GM04504 (cell line): ENCODE data around the gene VKORC1.

Experiments
- DNase-seq: peaks from one replicate; pipeline ENCODE4 v3.0.0-alpha.2; 2012; ENCODE audit warnings: low read depth

The VKORC1 gene

GRCh38 chr16:31082368-31083045 is 12.1 kb downstream of the VKORC1 start:
- no peak for DNase-seq

DNA sequence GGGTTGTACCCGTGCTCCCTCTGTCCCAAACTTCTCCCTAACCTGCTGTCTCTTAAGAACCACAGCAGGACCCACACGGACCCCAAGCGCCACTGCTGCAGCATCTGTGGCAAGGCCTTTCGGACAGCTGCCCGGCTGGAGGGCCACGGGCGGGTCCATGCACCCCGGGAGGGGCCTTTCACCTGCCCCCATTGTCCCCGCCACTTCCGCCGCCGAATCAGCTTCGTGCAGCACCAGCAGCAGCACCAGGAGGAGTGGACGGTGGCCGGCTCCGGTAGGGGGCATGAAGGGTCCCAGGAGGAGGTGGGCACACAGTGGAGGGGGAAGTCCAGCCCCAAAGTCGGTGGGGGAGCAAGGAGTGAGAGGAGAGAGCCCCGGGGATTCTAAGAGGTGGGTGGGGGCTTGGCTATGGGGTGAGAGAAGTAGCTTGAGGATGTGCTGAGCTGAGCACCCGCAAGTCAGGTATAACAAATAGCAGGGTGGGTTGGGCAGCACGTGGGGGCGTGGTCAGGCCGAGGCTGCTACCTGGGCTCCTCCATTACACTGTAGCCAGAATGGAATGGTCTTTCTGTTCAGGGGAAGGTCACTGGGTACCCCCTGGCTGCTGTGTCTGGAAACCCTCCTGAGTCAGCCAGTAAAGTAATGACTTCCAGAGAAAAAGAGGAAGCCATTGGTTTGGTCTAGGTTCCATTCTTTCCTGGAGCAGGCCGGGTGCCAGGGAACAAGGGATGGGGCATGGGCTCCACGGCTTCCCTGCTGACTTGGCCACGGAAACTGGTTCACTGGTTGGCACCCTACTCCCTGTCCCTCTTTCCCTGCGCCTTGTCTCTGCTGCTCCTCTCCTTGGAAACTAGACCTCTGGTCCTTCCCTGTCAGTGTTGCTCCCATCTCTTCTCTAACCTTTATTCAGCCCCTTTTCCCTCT is 12.9 kb downstream of the VKORC1 start:
- no peak for DNase-seq

- no peak for DNase-seq
Measured at GRCh38 chr16:31080756-31081419, 13.7 kb downstream of the VKORC1 start.

DNA sequence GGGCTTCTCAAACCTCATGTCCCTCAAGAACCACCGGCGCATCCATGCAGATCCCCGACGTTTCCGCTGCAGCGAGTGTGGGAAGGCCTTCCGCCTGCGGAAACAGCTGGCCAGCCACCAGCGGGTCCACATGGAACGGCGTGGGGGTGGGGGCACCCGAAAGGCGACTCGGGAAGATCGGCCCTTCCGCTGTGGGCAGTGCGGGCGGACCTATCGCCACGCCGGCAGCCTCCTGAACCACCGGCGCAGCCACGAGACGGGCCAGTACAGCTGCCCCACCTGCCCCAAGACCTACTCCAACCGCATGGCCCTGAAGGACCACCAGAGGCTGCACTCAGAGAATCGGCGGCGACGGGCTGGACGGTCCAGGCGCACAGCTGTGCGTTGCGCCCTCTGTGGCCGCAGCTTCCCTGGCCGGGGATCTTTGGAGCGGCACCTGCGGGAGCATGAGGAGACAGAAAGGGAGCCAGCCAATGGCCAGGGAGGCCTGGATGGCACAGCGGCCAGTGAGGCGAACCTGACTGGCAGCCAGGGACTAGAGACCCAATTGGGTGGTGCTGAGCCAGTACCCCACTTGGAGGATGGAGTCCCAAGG is 14.5 kb downstream of the VKORC1 start:
- DNase-seq, result no peak

GRCh38 chr16:31079342-31079944 is 15.2 kb downstream of the VKORC1 start:
- no peak for DNase-seq

DNA sequence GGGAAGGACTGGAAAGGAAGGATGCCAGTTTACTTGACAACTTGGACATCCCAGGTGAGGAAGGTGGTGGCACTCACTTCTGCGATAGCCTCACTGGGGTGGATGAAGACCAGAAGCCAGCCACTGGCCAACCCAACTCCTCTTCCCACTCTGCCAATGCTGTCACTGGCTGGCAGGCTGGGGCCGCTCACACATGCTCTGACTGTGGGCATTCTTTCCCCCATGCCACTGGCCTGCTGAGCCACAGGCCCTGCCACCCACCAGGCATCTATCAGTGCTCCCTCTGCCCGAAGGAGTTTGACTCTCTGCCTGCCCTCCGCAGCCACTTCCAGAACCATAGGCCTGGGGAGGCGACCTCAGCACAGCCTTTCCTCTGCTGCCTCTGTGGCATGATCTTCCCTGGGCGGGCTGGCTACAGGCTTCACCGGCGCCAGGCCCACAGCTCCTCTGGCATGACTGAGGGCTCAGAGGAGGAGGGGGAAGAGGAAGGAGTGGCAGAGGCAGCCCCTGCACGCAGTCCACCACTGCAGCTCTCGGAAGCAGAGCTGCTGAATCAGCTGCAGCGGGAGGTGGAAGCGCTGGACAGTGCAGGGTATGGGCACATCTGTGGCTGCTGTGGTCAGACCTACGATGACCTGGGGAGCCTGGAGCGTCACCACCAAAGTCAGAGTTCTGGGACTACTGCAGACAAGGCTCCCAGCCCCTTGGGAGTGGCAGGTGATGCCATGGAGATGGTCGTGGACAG is 15.8 kb downstream of the VKORC1 start:
- DNase-seq, result no peak

- no peak for DNase-seq
Measured at GRCh38 chr16:31077592-31078396, 16.8 kb downstream of the VKORC1 start.

GRCh38 chr16:31077024-31077423 is 17.6 kb downstream of the VKORC1 start:
- no peak for DNase-seq

GRCh38 chr16:31076319-31076718 is 18.3 kb downstream of the VKORC1 start:
- DNase-seq, result no peak

DNA sequence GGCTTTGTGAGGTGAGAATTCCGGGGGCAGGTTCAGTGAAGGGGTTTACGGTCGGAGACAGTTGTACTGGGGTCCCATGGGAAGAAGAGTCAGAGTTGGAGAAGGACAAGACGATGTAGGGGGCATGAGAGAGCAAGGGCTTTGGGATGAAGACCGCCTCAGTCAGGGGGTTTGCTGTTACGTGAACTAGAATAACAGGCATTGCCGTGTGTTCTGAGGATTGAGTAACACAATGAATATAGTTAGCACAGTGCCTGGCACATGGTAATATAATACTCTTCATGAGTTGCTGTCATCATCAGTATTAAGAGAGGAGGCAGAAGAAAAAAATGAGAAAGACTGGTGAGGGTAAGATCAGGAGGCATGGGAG is 19.8 kb downstream of the VKORC1 start:
- no peak for DNase-seq

- DNase-seq, result peak; percentile 98
Measured at GRCh38 chr16:31073970-31074813, 20.4 kb downstream of the VKORC1 start, which contains the start of the genes ZNF646 and ZNF668. ZNF646 (plus strand) TSS chr16:31074422; CDS start chr16:31076325, 1,903 bp downstream. ZNF668 (minus strand) TSS chr16:31074240; CDS start chr16:31064459, 9,781 bp downstream.

- peak; percentile 77 for DNase-seq
Measured at GRCh38 chr16:31073142-31073969, 21.2 kb downstream of the VKORC1 start.

DNA sequence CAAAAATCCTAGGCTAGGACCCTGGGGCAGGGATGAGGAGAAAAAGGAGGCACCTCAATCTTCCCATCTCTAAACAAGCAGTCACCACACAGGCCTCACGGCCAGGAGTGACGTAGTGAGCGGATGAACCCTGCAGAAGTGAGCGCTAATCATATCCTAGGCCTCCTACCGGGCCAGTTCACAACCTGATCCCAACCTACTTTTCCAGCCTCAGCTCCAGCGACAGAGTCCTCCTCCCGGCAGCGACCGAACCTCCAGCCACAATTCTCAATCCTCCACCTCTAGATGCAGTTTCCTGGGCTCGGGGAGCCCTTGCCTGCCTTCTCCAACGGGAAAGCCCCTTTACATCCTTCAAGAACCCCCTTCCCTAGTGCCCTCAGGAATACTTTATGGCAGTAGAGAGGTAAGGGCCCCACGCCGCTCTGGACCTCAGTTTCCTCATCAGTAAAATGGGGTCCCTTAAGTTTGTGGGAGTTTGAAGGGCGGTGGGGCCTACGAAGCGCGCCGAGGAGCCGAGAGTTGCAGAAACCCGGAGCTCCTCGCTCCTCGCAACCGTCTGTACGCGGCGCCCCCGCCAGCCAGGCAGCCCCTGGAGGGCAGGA is 22.0 kb downstream of the VKORC1 start:
- no peak for DNase-seq

GRCh38 chr16:31071861-31072260 is 22.7 kb downstream of the VKORC1 start:
- peak; percentile 88 for DNase-seq

- DNase-seq, result no peak
Measured at GRCh38 chr16:31067342-31067741, 27.3 kb downstream of the VKORC1 start.

GRCh38 chr16:31064882-31065461 is 29.6 kb downstream of the VKORC1 start:
- peak; percentile 92 for DNase-seq

DNA sequence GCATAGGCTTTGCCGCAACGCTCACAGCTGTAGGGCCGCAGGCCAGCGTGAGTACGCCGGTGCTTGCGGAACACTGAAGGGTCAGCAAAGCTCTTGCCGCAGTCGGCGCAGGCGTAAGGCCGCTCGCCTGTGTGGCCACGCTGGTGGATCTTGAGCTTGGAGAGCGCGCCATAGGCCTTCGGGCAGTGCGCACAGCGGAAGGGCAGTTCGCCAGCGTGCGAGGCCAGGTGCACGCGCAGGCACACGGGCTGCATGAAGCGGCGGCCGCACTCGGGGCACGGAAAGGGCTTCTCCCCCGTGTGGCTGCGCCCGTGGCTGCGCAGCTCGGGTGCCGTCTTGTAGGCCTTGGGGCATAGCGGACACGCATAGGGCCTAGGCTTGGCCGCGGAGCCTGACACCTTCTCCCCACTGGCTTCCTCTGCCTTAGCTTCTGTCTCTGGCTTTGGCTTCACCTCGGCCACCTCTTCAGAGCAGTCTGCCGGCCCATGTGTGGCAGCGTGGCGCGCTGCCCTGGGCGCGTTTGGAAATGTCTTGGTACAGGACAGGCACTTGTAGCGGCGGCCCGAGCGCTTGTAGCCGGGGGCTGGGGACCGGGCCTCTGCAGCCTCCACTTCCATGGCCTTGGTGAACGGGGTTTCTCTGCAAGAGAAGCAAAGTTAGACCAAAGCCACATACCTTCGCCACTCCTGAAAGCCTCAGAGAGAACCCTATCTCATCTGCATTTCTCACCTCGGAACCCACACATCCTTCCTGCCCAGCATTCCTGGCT is 30.6 kb downstream of the VKORC1 start:
- no peak for DNase-seq
